HepG2 (cell line): ENCODE data around the gene CARD16. TPM values are rescaled to one million over a fixed set of nuclear protein-coding genes. Genes with fewer than 3 reads are reported as not detected.

Experiments
- ATAC-seq: fragments of 200-7000 bp; cut with Tn5 transposase; 3 replicates; pipeline ENCODE4 v1.9.1; 2020; ENCODE audit warnings: mild to moderate bottlenecking, moderate library complexity
- BruUV-seq: library from RNA; stranded (reverse); fragments of 400-500 nt; replicated peaks from 2 replicates; lab custom pipeline; 2021; lab: Mats Ljungman, UMichigan
- CTCF ChIA-PET: fragments of 300-600 bp; formaldehyde crosslinking; extraction: SDS; loops from one replicate; lab custom pipeline; 2021; ENCODE audit warnings: low total read pairs, inconsistent platforms, low intra/inter-chr PET ratio; lab: Yijun Ruan, JAX
- POLR2A ChIA-PET: fragments of 350-600 bp; sonication (Branson Sonifier 250); formaldehyde crosslinking; loops from one replicate; lab custom pipeline; 2020; ENCODE audit warnings: antibody characterized with exemption, inconsistent platforms; lab: Yijun Ruan, JAX
- DNase-seq: peaks from one replicate; pipeline ENCODE4 v3.0.0-alpha.2; 2015; ENCODE audit warnings: low spot score
- FAIRE-seq: peaks from 3 replicates; lab custom pipeline; 2011; peaks lifted over from hg19 to GRCh38; lab: Jason Lieb, UNC
- H2AFZ ChIP-seq: one replicate; pipeline ENCODE4 v1.6.1; 2011; ENCODE audit warnings: low read length, inconsistent platforms
- H3K27ac ChIP-seq: fragments of 300-600 bp; 3 replicates; pipeline ENCODE4 v1.8.0; 2011; ENCODE audit warnings: mixed run types, mild to moderate bottlenecking, mixed read lengths, low read length, inconsistent platforms; ENCODE audit not compliant: insufficient read depth; ENCODE audit errors: extremely low read length
- H3K27me3 ChIP-seq, 2 experiments: fragments of 200-600 bp in 1 of 2; 2 replicates in 1 of 2; 3 replicates in 1 of 2; pipeline versions ENCODE4 v1.6.0 to v1.8.0; 2011; ENCODE audit warnings: low read length in 2 of 2, mild to moderate bottlenecking in 2 of 2, moderate library complexity in 2 of 2, inconsistent platforms in 1 of 2; ENCODE audit not compliant: insufficient read depth in 2 of 2, control insufficient read depth in 1 of 2
- H3K36me3 ChIP-seq, 2 experiments: fragments of 200-600 bp in 1 of 2; replicated peaks in 1 of 2; 2 replicates in 1 of 2; 3 replicates in 1 of 2; pipeline versions ENCODE4 v1.5.1 to v1.8.0; 2011; ENCODE audit warnings: low read length in 2 of 2, inconsistent platforms in 1 of 2; ENCODE audit not compliant: insufficient read depth in 2 of 2, control insufficient read depth in 1 of 2
- H3K4me1 ChIP-seq: 2 replicates; pipeline ENCODE4 v1.5.1; 2012; ENCODE audit warnings: low read length, inconsistent platforms; ENCODE audit not compliant: insufficient read depth
- H3K4me2 ChIP-seq: 2 replicates; pipeline ENCODE4 v1.6.0; 2011; ENCODE audit warnings: low read depth, low read length, inconsistent platforms
- H3K4me3 ChIP-seq, 3 experiments: fragments of 200-600 bp in 1 of 3; sonication (generic), shearing (Covaris generic) in 1 of 3; replicated peaks in 1 of 3; 2 replicates each; pipeline ENCODE4 v1.5.1; 2011 to 2016; ENCODE audit warnings: low read length in 3 of 3, inconsistent platforms in 2 of 3, low read depth in 2 of 3, mild to moderate bottlenecking in 2 of 3, control low read depth in 1 of 3, mixed read lengths in 1 of 3; ENCODE audit not compliant: insufficient read depth in 1 of 3
- H3K79me2 ChIP-seq: one replicate; pipeline ENCODE4 v1.6.1; 2011; ENCODE audit warnings: low read length, inconsistent platforms; ENCODE audit not compliant: insufficient read depth
- H3K9ac ChIP-seq: 2 replicates; pipeline ENCODE4 v1.6.0; 2011; ENCODE audit warnings: mild to moderate bottlenecking, low read depth, low read length, inconsistent platforms; ENCODE audit not compliant: insufficient read depth
- H3K9me3 ChIP-seq: 2 replicates; pipeline ENCODE4 v1.5.1; 2012; ENCODE audit warnings: mild to moderate bottlenecking, low read length
- H4K20me1 ChIP-seq: 2 replicates; pipeline ENCODE4 v1.6.0; 2011; ENCODE audit warnings: inconsistent platforms, mild to moderate bottlenecking, low read length, moderate library complexity; ENCODE audit not compliant: insufficient read depth
- ELF4 ChIP-seq: sonication (generic); formaldehyde crosslinking; IDR thresholded peaks from 2 replicates; pipeline ENCODE4 v1.5.0; 2020; ENCODE audit warnings: missing genetic modification reagents, mild to moderate bottlenecking, moderate library complexity, borderline replicate concordance
- GABPA ChIP-seq, 2 experiments: IDR thresholded peaks; 2 replicates each; pipeline ENCODE4 v1.6.1; 2011 to 2016; ENCODE audit warnings: low read depth in 2 of 2, low read length in 1 of 2, missing biosample characterization in 1 of 2, missing genetic modification characterization in 1 of 2
- GZF1 ChIP-seq: sonication (generic); formaldehyde crosslinking; IDR thresholded peaks from 2 replicates; pipeline ENCODE4 v1.5.1; 2020; ENCODE audit warnings: mild to moderate bottlenecking, missing genetic modification reagents
- IRF2 ChIP-seq: IDR thresholded peaks from 2 replicates; pipeline ENCODE4 v1.6.1; 2018; ENCODE audit warnings: missing genetic modification reagents, missing compliant biosample characterization
- MED1 ChIP-seq: sonication (generic); formaldehyde crosslinking; IDR thresholded peaks from 2 replicates; pipeline ENCODE4 v1.4.0; 2020; ENCODE audit warnings: missing genetic modification reagents
- PHF5A ChIP-seq: IDR thresholded peaks from one replicate; pipeline ENCODE4 v1.6.1; 2018; ENCODE audit warnings: low read depth, missing genetic modification reagents; ENCODE audit not compliant: unreplicated experiment
- SETDB1 ChIP-seq: sonication (generic); formaldehyde crosslinking; IDR thresholded peaks from 2 replicates; pipeline ENCODE4 v1.5.1; 2020; ENCODE audit warnings: missing genetic modification reagents, mild to moderate bottlenecking, borderline replicate concordance
- TEAD3 ChIP-seq: optimal IDR thresholded peaks from 2 replicates; pipeline ENCODE3; 2016; ENCODE audit warnings: borderline replicate concordance
- TIGD3 ChIP-seq: sonication (generic); formaldehyde crosslinking; IDR thresholded peaks from 2 replicates; pipeline ENCODE4 v1.5.1; 2020; ENCODE audit warnings: mild to moderate bottlenecking, missing genetic modification reagents, borderline replicate concordance
- ZBTB1 ChIP-seq: sonication (generic); formaldehyde crosslinking; IDR thresholded peaks from 2 replicates; pipeline ENCODE4 v1.4.0; 2020; ENCODE audit warnings: missing genetic modification reagents, borderline replicate concordance
- ZKSCAN1 ChIP-seq: fragments of 150-350 bp; IDR thresholded peaks from 2 replicates; pipeline ENCODE4 v1.6.1; 2014; ENCODE audit warnings: low read length
- ZMYM4 ChIP-seq: sonication (generic); formaldehyde crosslinking; IDR thresholded peaks from 2 replicates; pipeline ENCODE4 v1.8.1; 2023; ENCODE audit warnings: mild to moderate bottlenecking, missing genetic modification reagents
- ZNF263 ChIP-seq: sonication (generic); formaldehyde crosslinking; IDR thresholded peaks from 2 replicates; pipeline ENCODE4 v1.4.0; 2020; ENCODE audit warnings: missing genetic modification reagents
- ZNF792 ChIP-seq: IDR thresholded peaks from 2 replicates; pipeline ENCODE4 v1.6.1; 2016
- WGBS: methylation state at CpG from one replicate; pipeline ENCODE4 v1.1.6; 2017; ENCODE audit warnings: low lambda C conversion rate; 5-methylcytosine and 5-hydroxymethylcytosine counted together
- in situ Hi-C: cut with HindIII; loops from 2 replicates; pipeline ENCODE4 v1.10.0; 2017; ENCODE audit warnings: low pct_unique_long_range_greater_than_20kb; ENCODE audit not compliant: extremely low pct_ligation_motif_present
- intact Hi-C: fragments of 100-400 bp; cut with micrococcal nuclease; formaldehyde crosslinking; loops from one replicate; pipeline ENCODE4 v1.10.0; 2022; ENCODE audit not compliant: unreplicated experiment
- polyA plus RNA-seq, 8 experiments: library from polyadenylated mRNA; depleted of rRNA in 3 of 8; stranded (reverse) in 7 of 8; unstranded in 1 of 8; fragments of >200 nt; fragmentation: Illumina TruSeq in 4 of 8; extraction: Trizol in 4 of 8; gene quantifications; 2 replicates each; pipeline versions ENCODE4 v1.2.1 to v1.2.3, GENCODE V29; 2011 to 2016; ENCODE audit warnings: low read depth in 4 of 8, missing spikeins in 1 of 8, mixed read lengths in 1 of 8; ENCODE audit not compliant: insufficient read depth in 1 of 8
- total RNA-seq, 5 experiments: library from RNA; depleted of rRNA; stranded (reverse); fragments of >200 nt; fragmentation: Illumina TruSeq; extraction: Trizol; gene quantifications; 2 replicates each; pipeline ENCODE4 v1.2.3, GENCODE V29; 2016; ENCODE audit warnings: low read depth in 1 of 5

Gene CARD16
- total and polyA plus RNA-seq, 2 of the 13 experiments (the other 11 are each of a cell fraction or from before 2014, with no cell fraction given): 0.34 TPM; not detected in 1

GRCh38 chr11:105045676-105046296, 651 bp upstream of the CARD16 start (continued):
- TF ChIP-seq TIGD3 (CRISPR knock-in tag) (no peak), ELF4 (CRISPR knock-in tag) (no peak), GABPA (IDR thresholded peaks at IDR 0.05; ENCODE audit: low read depth, low read length) (no peak), GABPA (CRISPR knock-in tag; IDR thresholded peaks at IDR 0.05; ENCODE audit: low read depth) (no peak), ZNF792 (no peak), GZF1 (CRISPR knock-in tag) (no peak), TEAD3 (CRISPR knock-in tag) (no peak), ZMYM4 (CRISPR knock-in tag) (0 out of 2 replicates have a peak, but pooled peaks have one; percentile 35)

GRCh38 chr11:105042178-105042577, 3.0 kb downstream of the CARD16 start:
- H3K79me2 ChIP-seq: no peaks in the 10 kb centered on the region
- H3K4me3 ChIP-seq: no peak overlapping the region
- no peaks in the 10 kb centered on the region for H3K9me3 ChIP-seq
- FAIRE-seq: no peak
- in situ Hi-C loops: no loop called here
- ChIA-PET POLR2A (no interaction called here), CTCF (no interaction called here)
- no peaks in the 10 kb centered on the region for H4K20me1 ChIP-seq
- no peak overlapping the region for H2AFZ ChIP-seq
- BruUV-seq: no TSS peak
- no peaks in the 10 kb centered on the region for H3K36me3 ChIP-seq
- intact Hi-C loops: loop anchor here (10.0 kb wide), 1 partner anchor 103 kb away; no protein-coding TSS in a partner anchor
- DNase-seq: no peak
- H3K4me1 ChIP-seq: peaks cover 38% of the 10 kb centered on the region
- no peak for ATAC-seq
- H3K4me2 ChIP-seq: no peak overlapping the region
- H3K27me3 ChIP-seq: no peaks in the 10 kb centered on the region
- no peak overlapping the region for H3K27ac ChIP-seq
- WGBS: 64% methylated on average over 3 of the region's 3 CpGs
- no peak overlapping the region for H3K9ac ChIP-seq
- TF ChIP-seq MED1 (CRISPR knock-in tag): no peak
- TF ChIP-seq SETDB1 (CRISPR knock-in tag): no peak
- no peak for TF ChIP-seq ZNF263 (CRISPR knock-in tag)
- no peak for TF ChIP-seq PHF5A
- TF ChIP-seq ZKSCAN1: no peak
- TF ChIP-seq IRF2 (CRISPR knock-in tag): no peak
- no peak for TF ChIP-seq ZBTB1 (CRISPR knock-in tag)
- TF ChIP-seq, all 625 proteins: peak for 0
